Eye (tissue), 1 donor: Measurements from ENCODE around the gene JARID2.
"Not testable (repeated sequence)": the region's sequence is repeated elsewhere in the genome, so short reads cannot be mapped to it uniquely, and the experiment has no call there.

Source experiments
- DNase-seq: peaks from one replicate; pipeline ENCODE4 v3.0.0-alpha.2; 2015

Gene JARID2

DNA sequence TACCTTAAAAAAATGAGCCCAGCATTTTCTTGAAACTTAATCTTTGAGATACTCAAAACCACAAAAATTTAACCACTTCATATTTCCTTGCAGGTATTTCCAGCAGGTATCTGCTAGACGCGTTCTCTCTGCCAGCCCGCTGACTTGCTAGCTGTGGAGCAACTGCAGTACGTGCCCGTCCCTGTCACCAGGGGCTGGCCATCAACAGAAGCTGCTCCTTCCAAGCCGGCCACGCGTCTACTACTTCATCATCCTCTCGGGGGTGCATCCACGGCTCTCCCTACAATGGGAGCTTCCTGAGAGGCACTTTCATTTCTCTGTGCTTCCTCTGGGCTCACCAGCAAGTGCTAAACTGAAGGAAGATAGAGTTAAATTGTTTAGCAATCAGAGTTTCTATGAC is 284.5 kb downstream of the JARID2 start:
- DNase-seq = no peak

DNA sequence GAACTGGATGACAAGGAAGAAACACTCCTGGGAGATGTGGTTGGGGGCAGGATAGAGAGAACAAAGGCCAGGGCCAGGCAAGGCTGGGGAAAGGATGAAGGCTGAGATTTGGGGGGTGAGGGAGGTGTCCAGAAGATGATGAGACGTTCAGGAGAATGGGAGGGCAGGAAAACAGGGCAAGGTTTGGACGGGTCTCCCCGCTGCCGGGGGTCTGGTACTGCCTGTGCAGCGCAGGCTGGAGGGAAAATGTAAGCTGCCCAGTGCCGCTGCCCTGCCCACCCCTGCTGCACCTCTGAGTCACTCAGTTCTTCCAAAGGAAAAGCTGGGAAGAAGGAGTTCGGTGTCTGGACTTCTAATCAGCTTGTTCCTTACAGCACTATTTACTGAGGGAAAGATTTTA is 286.1 kb downstream of the JARID2 start:
- no peak for DNase-seq

DNA sequence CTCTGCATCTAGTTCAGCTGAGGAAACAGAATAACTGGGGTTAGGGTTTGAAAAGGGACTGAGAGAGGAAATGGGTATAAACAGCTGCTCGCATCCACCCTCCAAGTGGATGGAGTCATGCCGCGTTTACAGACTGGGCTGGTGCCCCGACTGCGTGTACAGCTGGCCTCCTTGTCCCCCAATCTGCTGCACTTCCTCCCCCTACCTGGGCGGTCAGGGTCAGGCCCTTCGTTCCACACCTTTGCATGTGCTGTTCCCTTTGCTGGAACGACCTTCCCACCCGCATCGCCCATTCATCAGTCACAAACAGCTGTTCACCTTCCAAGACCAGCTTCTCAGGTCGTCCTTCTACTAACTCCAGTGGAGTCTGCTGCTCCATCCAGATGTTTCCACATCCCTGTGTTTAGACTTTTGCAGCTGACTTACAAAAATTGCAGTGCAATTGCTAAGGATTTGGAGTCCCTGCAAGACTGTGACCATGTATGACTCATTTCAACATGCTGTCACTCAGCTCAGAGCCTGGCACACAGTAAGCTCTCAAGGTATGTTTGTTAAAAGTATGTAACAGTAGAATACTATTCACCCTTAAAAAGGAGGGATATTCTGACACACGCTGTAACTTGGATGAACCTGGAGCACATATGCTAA is 287.6 kb downstream of the JARID2 start:
- no peak for DNase-seq

DNA sequence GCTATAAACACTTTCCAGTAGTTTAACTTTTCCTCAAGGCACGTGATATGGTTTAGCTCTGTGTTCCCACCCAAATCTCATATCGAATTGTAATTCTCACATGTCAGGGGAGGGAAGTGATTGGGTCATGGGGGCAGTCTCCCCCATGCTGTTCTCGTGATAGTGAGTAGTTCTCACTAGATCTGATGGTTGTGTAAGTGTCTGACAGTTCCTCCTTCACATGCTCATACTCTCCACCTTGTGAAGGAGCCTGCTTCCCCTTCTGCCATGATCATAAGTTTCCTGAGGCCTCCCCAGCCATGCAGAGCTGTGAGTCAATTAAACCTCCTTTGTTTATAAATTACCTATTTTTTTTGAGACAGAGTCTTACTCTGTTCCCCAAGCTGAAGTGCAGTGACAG is 289.1 kb downstream of the JARID2 start:
- DNase-seq = no peak

DNA sequence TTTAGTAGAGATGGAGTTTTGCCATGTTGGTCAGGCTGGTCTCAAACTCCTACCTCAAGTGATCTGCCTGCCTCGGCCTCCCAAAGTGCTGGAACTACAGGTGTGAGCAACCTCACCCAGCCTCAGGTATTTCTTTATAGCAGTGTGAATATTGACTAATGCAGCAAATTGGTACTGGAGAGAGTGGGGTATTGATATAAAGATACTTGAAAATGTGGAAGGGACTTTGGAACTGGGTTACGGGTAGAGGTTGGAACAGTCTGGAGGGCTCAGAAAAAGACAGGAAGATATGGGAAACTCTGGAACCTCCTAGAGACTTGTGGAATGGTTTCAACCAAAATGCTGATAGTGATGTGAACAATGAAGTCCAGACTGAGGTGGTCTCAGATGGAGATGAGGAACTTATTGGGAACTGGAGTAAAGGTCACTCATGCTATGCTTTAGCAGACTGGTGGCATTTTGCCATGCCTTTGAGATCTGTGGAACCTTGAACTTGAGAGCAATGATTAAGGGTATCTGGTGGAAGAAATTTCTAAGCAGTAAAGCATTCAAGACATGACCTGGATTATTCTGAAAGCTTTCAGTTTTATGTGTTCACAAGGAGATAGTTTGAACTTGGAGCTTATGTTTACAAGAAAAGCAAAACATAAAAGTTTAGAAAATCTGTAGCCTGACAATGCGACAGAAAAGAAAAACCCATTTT is 289.8 kb downstream of the JARID2 start:
- no peak for DNase-seq

DNA sequence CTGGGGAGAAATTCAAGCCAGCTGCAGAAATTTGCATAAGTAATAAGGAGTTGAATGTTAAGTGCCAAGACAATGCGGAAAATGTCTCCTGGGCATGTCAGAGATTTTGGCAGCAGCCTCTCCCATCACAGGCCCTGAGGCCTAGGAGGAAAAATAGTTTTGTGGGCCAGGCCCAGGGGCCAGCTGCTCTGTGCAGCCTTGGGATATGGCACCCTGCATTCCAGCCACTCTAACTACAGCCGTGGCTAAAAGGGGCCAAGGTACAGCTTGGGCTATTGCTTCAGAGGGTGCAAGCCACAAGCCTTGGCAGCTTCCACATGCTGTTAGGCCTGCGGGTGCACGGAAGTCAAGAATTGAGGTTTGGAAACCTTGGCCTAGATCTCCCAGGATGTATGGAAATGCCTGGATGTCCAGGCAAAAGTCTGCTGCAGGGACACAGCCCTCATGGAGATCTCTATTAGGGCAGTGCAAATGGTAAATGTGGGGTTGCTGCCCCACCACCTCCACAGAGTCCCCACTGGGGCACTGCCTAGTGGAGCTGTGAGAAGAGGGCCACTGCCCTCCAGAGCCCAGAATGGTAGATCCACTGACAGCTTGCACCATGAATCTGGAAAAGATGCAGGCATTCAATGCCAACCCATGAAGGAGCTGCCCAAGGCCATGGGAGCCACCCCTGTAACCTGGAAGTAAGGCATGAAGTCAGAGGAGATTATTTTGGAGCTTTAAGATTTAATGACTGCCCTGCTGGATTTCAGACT is 290.5 kb downstream of the JARID2 start:
- DNase-seq = no peak

DNA sequence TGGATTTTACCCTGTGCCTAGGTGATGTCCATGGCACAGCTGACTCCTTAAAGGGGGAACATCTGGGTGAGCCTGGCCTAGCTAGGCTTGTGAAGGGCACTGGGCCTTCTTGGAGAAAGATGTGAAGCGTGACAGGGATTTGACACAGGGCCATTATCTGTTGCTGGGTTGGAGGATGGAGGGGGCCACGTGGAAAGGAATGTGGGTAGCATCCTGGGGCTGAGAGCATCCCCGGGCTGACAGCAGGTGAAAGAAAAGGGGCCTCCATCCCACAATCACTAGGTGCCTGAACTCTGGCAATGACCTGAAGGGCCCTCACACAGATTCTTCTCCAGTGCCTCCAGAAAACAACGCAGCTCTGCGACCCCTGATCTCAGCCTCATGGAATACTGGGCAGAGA is 292.2 kb downstream of the JARID2 start:
- DNase-seq = no peak

DNA sequence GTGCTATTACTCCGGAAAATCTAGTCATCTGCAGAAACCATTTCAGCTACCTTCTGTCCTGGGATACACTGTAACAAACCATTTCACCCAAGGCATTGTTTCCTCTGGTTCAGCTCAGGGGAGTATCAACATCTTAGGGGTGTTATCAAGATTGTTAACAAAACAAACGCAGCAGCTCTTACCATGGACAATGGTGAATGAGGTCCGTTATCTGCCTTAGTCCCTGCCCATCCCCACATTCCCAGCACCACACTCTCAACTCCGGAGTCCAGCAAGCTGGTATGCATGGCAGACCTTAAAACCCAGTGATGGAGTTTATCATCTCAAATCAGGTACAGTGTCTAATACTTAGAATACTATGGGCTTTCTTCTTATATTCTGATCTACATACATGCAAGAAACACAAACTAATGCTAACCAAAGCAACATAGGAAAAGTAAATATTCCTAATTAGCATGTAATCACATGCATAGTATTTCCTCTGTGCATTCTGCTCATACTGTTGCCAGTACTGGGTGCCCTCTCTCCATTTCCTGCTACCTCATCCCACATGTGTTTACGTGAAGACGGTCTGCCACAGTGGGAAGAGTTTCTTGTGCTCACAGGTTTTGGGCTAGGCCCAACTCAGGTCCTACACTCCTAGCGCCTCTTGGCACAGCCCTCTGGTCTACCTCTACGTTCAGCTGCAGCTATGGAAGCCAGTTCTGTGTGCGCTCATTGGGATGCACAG is 293.1 kb downstream of the JARID2 start:
- no peak for DNase-seq

DNA sequence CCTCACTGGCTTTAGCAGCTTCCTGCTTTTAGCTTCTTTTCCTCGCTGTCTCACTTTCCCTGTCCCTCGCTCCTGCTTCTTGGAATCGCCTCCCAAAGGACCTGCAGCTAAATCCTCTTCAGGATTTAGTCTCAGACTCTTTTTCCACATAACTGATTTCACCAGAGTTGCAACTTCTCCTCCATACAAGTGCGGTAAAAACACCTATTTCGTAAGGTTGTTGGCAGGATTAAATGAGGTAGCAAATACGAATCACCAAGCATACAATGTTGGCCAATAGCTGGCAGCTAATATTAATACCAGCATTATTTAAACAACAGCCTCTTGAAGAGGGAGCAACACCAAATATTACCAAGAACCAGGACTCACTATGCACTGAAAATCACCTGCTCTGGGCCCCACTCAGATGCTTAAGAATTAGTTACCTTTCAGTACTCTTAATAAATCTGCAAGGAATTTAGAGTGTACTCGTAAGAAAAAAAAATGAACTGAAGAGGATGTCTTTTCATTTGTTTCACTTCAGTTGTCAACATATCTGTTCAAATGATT is 293.9 kb downstream of the JARID2 start:
- no peak for DNase-seq

DNA sequence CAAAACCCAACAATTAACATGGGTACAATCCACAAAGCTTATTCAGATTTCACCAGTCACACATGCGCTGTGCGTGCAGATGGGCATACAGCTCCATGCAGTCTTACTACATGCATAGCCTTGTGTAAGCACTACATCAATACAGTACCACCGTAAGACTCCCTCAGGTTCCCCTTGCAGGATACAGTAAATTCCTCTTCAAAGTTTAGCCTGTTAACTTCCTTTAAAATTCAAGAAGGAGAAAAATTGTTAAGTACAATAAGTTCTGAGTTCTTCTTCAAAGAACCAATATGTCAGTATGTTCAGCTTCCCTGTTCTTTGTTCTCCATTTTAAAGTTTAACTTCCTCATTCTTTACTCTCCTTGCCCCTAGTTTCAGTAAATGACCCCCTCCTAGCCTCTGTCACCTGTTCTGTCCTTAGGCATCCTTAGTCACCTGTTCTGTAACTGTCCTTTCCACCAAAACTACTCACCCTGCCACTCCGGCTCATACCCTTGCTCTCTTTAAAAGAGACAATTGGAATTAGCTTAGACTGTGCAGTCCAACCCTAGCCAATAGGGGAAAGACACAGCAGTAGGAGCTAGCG is 297.6 kb downstream of the JARID2 start:
- DNase-seq = not testable (repeated sequence)

DNA sequence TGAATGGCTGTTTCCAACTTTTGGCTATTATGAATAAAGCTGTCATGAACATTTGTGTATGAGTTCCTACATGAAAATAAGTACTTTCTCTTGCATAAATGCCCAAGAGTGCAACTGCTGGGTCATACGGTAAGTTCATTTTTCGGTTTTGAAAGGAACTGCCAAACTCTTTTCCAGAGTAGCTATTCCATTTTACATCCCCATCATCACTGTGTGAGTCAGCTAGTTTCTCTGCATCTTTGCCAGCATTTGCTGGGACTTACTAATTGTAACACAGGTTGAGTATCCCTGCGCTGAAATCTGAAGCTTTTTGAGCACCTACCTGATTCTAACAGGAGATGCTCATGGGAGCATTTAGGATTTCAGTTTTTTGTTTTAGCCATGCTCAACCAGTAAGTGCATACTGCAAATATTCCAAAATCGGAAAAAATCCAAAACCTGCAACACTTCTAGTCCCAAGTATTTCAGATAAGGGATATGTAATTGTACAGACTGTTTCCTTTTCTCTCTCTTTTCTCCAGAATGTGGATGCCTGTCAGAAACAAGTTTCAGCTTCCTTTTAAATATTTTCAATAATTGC is 298.5 kb downstream of the JARID2 start:
- DNase-seq = no peak

DNA sequence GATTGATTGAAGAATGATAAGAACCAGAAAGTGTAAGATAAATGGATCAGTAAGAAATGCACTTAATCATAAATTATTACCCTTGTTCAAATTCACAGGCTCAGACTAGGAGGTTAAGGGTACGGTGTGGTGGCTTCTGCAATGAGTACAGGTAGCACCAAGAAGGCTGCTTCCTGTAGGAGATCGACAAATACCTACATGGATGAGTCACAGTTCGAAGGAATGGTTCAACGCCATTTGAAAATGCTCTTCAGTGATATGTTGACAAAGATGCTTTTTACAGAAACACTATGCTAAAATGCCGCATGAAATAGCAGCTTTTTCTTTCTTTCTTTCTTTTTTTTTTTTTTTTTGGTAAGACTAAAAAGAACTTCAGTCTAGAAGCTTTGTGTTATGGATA is 300.7 kb downstream of the JARID2 start:
- no peak for DNase-seq

DNA sequence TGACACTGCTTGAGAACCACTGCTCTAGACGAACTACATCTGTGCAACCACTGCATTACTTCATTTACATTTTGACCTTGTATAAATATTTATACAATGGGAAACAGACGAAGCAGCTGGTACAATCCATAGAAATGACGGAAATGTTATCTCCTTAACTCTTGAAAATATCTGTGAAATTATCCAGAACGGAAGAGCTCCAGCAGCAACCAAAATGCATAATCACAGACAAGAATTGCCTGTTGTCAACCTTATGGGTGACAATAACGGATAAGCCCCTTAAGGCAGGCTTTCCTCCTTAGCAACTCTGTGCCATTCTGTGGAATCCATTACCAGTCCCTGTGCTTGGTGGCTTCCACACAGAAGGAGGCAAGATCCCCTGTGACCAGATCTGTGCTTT is 301.5 kb downstream of the JARID2 start:
- peak; percentile 30 for DNase-seq

DNA sequence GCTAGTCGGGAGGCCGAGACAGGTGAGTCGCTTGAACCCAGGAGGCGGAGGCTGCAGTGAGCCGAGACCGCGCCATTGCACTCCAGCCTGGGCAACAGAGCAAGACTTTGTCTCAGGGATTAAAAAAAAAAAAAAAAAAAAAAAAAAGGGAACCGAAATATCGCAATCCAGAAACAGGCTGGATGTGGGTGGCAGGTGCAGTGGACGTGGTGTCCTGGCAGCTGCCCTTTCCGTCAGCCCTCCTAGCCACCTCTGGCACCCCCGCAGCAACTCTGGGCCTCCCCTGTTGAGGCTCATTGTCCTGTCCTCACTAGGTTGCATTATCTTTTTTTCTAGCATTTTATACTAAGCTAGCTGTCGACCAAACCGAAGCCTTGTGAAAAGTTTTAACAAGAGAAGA is 303.5 kb downstream of the JARID2 start:
- DNase-seq = no peak

DNA sequence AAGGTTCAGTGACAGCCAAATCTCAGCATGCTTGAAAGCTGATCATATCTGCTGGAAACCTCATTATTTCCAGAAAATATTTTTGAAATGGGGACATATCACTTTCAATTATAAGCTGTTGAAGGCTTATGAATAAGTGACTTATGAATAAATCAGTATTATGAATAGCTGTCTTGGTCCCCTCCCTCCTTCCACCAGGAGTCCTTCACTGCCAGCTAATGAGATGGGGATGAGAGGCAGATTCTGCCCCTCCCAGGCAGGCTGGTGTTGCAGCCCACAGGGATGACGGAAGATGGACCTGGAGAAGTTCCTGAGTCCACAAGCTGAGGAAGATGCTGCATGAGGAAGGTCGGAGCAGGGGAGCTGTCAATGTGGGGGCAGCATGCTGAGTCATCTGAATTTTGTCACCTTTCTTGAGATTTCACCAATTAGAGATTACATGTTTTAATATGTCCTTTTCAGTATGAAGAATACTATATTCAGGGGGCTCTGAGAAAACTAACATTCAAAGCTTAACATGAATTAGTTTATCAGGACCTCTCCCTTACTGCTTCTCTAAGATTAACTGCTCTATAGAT is 304.8 kb downstream of the JARID2 start:
- no peak for DNase-seq

DNA sequence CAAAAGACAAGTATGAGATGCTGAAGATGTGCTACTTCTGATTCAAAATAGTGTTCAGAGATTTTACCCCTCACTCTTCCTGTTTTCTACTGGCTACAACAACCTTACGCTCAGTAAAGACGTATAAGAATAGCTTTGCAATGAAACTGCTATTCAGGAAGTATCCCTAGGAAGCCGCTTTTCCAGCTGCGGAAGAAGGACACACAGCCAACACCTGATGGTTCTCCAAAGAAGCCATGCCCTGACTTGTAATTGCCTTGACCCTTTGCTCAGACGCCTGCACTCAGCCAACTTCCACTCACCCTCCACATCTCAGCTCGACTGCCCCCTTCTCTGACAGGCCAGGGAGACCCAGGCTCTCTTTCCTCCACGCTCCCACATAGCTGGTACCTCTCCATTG is 305.4 kb downstream of the JARID2 start:
- no peak for DNase-seq

DNA sequence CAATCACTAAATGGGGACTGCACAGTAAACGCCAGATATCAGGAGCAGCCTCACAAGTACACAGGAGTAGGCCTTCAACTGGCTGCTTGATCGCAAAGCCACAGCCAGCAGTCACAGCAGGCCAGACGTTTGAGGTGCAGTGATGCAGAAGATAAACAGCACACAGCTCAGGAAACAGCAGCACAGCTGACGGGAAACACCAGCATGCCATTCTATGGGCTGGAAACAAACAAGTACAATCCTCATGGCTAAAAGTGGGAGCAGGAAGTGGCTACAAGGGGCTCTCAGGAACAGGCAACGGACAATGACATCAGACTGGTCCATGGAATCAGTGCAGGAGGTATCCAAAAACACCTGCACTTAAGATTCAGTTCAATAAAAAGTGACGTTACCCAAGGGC is 305.9 kb downstream of the JARID2 start:
- DNase-seq = peak; percentile 81

DNA sequence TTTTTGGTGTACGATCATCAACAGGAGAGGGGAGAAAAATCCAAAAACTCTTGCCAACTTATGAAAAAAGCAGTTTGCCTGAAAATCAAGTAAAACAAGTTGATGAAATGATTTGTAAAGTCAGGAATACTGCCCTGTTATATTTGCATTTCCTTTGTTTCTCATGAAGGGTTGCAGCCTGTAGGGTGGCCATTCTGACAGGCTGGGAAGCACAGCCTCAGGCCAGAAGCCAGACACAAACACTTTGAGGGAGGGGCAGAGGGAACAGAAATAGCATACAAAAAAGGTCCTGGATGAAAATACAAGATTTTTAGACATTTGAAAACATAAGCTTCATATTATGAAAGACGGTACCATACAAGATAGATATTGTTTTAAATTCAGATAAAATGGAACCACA is 307.2 kb downstream of the JARID2 start:
- no peak for DNase-seq

DNA sequence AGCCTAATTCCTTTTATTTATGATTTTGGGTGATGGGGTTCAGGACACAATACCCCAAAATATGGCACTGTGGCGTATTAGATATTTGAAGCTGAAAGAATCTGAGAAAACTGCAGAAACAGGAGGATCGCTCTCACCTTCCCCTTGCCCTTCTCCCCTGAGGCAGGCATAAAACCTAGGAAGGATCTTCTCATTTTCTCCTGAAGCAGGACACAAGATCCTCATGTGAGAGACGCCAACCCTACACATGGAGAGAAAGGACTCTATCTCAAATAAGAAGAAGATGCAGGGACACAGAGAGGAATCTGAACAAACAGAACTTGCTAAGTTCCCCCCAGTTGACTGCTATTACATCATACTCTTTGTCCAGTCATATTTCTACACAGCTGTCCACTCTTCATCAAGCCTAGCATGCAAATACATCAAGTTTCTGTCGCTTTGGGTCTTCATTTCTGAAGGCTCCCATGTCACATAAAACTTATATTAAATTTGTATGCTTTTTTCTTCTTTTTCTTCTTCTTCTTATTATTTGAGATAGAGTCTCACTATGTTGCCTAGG is 307.9 kb downstream of the JARID2 start:
- no peak for DNase-seq

DNA sequence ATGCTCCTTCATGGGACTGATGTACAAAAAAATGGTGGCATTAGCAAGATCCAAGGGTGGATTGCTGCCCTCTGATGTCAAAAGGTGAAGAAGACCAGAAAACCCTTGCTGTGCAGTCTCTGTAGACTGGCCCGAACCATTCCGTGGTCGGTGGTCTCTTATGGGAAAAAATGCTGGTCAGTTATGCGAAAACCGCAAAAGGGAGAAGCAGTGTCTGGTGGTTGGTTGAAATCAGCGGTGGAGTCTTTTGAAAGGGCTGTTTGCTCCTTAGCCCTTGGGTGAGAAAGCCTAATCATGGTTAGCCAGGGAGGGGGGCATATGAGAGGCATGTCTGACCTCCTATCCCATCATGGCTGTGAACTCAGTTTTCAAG is 308.8 kb downstream of the JARID2 start:
- no peak for DNase-seq
